Measurements from ENCODE around the gene MFSD1.

The MFSD1 gene

DNA sequence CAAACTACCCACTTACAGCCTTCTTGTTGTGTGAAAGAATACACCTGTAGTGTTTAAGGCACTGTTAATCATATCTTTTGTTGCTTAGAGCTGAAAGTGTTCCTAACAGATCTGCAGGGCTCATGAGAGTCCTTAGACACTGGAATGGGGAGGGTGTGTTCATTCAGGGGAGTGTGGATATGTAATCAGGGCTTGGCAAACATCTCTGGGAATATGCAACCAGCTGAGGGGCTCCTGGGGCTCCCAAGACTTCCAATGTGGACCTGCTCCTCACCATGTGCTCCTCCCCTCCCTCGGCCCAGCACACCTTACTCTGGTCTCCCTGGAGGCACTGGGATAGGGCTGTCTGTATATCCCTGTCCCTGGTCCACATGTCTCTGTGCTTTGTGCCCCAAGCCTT lies 30.3 kb upstream of the MFSD1 start:
- FAIRE-seq (no peak), DNase-seq (ENCODE audit: insufficient read length, low spot score) (no peak)
- TF ChIP-seq, protein P1, sequence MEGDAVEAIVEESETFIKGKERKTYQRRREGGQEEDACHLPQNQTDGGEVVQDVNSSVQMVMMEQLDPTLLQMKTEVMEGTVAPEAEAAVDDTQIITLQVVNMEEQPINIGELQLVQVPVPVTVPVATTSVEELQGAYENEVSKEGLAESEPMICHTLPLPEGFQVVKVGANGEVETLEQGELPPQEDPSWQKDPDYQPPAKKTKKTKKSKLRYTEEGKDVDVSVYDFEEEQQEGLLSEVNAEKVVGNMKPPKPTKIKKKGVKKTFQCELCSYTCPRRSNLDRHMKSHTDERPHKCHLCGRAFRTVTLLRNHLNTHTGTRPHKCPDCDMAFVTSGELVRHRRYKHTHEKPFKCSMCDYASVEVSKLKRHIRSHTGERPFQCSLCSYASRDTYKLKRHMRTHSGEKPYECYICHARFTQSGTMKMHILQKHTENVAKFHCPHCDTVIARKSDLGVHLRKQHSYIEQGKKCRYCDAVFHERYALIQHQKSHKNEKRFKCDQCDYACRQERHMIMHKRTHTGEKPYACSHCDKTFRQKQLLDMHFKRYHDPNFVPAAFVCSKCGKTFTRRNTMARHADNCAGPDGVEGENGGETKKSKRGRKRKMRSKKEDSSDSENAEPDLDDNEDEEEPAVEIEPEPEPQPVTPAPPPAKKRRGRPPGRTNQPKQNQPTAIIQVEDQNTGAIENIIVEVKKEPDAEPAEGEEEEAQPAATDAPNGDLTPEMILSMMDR (IDR thresholded peaks at IDR 0.05; ENCODE audit: insufficient read depth, missing control alignments) = no peak

- DNase-seq (ENCODE audit: insufficient read length, low spot score) (no peak), FAIRE-seq (no peak)
- TF ChIP-seq, protein P1 (IDR thresholded peaks at IDR 0.05; ENCODE audit: insufficient read depth, missing control alignments) = no peak
Observed at GRCh38 chr3:158771982-158772381, 29.9 kb upstream of the MFSD1 start.

- no peak for DNase-seq (ENCODE audit: insufficient read length, low spot score)
- FAIRE-seq = no peak
- TF ChIP-seq, protein P1 (IDR thresholded peaks at IDR 0.05; ENCODE audit: insufficient read depth, missing control alignments) = no peak
Observed at GRCh38 chr3:158773166-158773565, 28.7 kb upstream of the MFSD1 start.

- DNase-seq (ENCODE audit: insufficient read length, low spot score) = no peak
Observed at GRCh38 chr3:158773845-158774830, 27.7 kb upstream of the MFSD1 start.

DNA sequence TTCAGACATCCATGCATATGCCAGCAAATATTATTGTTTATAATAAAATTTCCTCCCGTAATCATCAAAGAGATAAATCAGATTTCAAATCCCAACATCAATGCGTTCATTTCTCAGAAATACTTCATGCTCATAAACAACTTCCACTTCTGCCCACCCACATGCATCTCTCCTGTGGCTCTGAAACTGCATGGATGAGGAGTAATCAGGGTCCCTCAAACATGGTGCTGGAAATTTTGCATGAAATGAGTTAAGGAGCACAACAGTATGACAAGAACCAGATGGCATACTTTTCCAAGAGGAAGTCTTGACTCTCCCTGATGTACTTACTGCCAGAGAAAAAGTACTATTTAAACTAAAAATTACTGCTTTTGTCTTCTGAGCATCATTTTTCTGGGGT lies 26.9 kb upstream of the MFSD1 start:
- no peak for DNase-seq (ENCODE audit: insufficient read length, low spot score)
- FAIRE-seq = no peak
- TF ChIP-seq, protein P1 (IDR thresholded peaks at IDR 0.05; ENCODE audit: insufficient read depth, missing control alignments) = no peak

More at GRCh38 chr3:158773845-158774830, 27.7 kb upstream of the MFSD1 start:
- no peak for FAIRE-seq
- TF ChIP-seq, protein P1 (IDR thresholded peaks at IDR 0.05; ENCODE audit: insufficient read depth, missing control alignments) = no peak

DNA sequence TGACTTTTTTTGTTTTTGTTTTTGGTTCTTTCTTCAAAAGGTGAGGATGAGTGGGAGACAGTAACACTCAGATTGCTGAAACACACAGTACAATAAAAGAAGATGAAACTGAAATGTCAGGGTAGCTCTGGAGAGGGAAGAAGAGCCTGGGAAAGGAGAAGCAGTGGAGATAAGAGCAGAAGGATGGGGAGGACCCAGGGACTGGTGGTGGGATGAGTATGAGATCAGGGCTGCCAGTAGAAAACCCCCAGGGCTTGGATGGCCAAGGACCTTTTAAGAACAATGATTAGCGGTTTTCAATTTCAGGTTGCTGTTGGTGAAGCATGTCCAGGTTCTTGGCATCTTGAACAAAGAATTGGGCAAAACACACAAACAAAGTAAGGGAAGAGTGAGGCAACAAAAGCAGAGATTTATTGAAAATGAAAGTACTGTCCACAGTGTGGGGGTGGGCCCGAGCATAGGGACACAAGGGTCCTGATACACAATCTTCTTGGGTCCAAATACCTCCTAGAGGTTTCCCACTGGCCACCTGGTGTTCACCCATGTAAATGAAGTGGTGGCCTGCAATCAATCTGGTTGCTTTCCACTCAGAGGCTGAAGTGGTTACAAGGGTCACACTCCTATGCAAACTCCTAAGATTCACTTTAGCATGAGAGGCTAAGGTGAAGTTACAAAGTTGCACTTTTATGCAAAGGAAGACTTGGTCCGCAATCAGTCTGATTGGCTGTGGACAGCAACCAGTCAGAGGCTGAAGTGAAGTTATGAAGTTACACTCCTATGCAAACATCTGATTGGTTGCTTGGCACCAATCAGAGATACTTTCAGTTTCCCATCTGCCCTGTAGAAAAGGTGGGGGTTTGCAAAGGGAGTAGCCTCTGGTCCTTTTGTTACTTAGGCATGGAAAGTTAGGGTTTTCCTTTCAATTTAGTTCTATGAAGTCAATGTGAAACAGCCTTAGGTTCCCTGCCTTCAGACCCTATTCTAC lies 26.1 kb upstream of the MFSD1 start:
- TF ChIP-seq, protein P1 (IDR thresholded peaks at IDR 0.05; ENCODE audit: insufficient read depth, missing control alignments) = no peak
- FAIRE-seq (no peak), DNase-seq (ENCODE audit: insufficient read length, low spot score) (no peak)
